HCT116 (cell line): ENCODE measurements around the gene CFAP58. TPM values are rescaled to one million over a fixed set of nuclear protein-coding genes. Genes with fewer than 3 reads are reported as not detected.

Source experiments
- ATAC-seq: fragments of 200-7000 bp; cut with Tn5 transposase; 2 replicates; pipeline ENCODE4 v1.9.1; 2020; ENCODE audit warnings: mild to moderate bottlenecking, moderate library complexity
- BruUV-seq: library from RNA; stranded (reverse); fragments of 400-500 nt; replicated peaks from 2 replicates; lab custom pipeline; 2021; lab: Mats Ljungman, UMichigan
- CTCF ChIA-PET: fragments of 300-600 bp; sonication (Branson Sonifier 250); formaldehyde crosslinking; loops from one replicate; lab custom pipeline; 2021; ENCODE audit warnings: antibody characterized with exemption; lab: Charles Lee
- POLR2A ChIA-PET: fragments of 300-600, 350-600 bp; sonication (Branson Sonifier 250); formaldehyde crosslinking; loops from one replicate; lab custom pipeline; 2021; ENCODE audit warnings: antibody characterized with exemption; lab: Charles Lee
- RAD21 ChIA-PET, 2 experiments: fragments of 300-600 bp; sonication (Branson Sonifier 250); formaldehyde crosslinking; loops; one replicate each; lab custom pipeline; 2023; ENCODE audit warnings: low total read pairs in 2 of 2; ENCODE audit not compliant: uncharacterized antibody in 2 of 2, unreplicated experiment in 2 of 2, low non-redundant PET in 1 of 2; lab: Charles Lee
- DNase-seq: peaks from one replicate; pipeline ENCODE4 v3.0.0-alpha.2; 2010; ENCODE audit warnings: low read depth, low spot score
- H2AFZ ChIP-seq: fragments of 200-600 bp; shearing (Covaris generic), sonication (generic); 2 replicates; pipeline ENCODE4 v1.6.1; 2017; ENCODE audit warnings: low read depth, mixed run types, mixed read lengths, antibody characterized with exemption, low read length; ENCODE audit not compliant: poor library complexity, severe bottlenecking
- H3K27ac ChIP-seq: 2 replicates; pipeline ENCODE4 v1.5.1; 2012; ENCODE audit warnings: low read depth, low read length
- H3K27me3 ChIP-seq: fragments of 200-600 bp; sonication (generic); 2 replicates; pipeline ENCODE4 v1.6.1; 2016; ENCODE audit warnings: mixed run types, low read length, mixed read lengths; ENCODE audit not compliant: insufficient read depth
- H3K36me3 ChIP-seq, 2 experiments: fragments of 200-500 bp in 1 of 2; fragments of 200-600 bp in 1 of 2; sonication (Bioruptor generic) in 1 of 2; sonication (generic) in 1 of 2; 2 replicates each; pipeline versions ENCODE4 v1.5.1 to v1.6.1; 2014 to 2016; ENCODE audit warnings: low read length in 2 of 2, inconsistent platforms in 1 of 2, mixed read lengths in 1 of 2, mixed run types in 1 of 2; ENCODE audit not compliant: insufficient read depth in 2 of 2, control insufficient read depth in 1 of 2
- H3K4me1 ChIP-seq, 2 experiments: fragments of 200-600 bp in 1 of 2; sonication (generic) in 1 of 2; 2 replicates each; pipeline versions ENCODE4 v1.5.1 to v1.6.1; 2012 to 2017; ENCODE audit warnings: low read length in 2 of 2, inconsistent platforms in 1 of 2, mild to moderate bottlenecking in 1 of 2, mixed read lengths in 1 of 2, mixed run types in 1 of 2, moderate library complexity in 1 of 2; ENCODE audit not compliant: insufficient read depth in 2 of 2, control insufficient read depth in 1 of 2
- H3K4me2 ChIP-seq: fragments of 200-600 bp; sonication (generic); 2 replicates; pipeline ENCODE4 v1.6.1; 2017; ENCODE audit warnings: mixed run types, low read length, mixed read lengths
- H3K4me3 ChIP-seq, 2 experiments: fragments of 200-600 bp in 1 of 2; sonication (generic) in 1 of 2; replicated peaks in 1 of 2; 2 replicates each; pipeline ENCODE4 v1.5.1; 2011 to 2016; ENCODE audit warnings: low read length in 2 of 2, control low read depth in 1 of 2, low read depth in 1 of 2, mild to moderate bottlenecking in 1 of 2, mixed read lengths in 1 of 2, mixed run types in 1 of 2
- H3K79me2 ChIP-seq: fragments of 200-600 bp; sonication (generic); 2 replicates; pipeline ENCODE4 v1.6.1; 2017; ENCODE audit warnings: mild to moderate bottlenecking, mixed run types, low read length, moderate library complexity, mixed read lengths; ENCODE audit not compliant: insufficient read depth
- H3K9ac ChIP-seq: fragments of 200-600 bp; sonication (generic); 2 replicates; pipeline ENCODE4 v1.6.1; 2016; ENCODE audit warnings: low read length, mixed read lengths
- H3K9me2 ChIP-seq: fragments of 200-600 bp; sonication (generic), shearing (Covaris generic); 2 replicates; pipeline ENCODE4 v1.6.1; 2017; ENCODE audit warnings: mixed run types, mild to moderate bottlenecking, moderate library complexity; ENCODE audit not compliant: insufficient read depth
- H3K9me3 ChIP-seq, 2 experiments: fragments of 200-500 bp in 1 of 2; fragments of 200-600 bp in 1 of 2; sonication (Bioruptor generic) in 1 of 2; sonication (generic) in 1 of 2; 2 replicates each; pipeline ENCODE4 v1.6.1; 2014 to 2017; ENCODE audit warnings: low read length in 2 of 2, mixed read lengths in 2 of 2, inconsistent platforms in 1 of 2, low read depth in 1 of 2, mild to moderate bottlenecking in 1 of 2, mixed run types in 1 of 2, moderate library complexity in 1 of 2; ENCODE audit not compliant: control insufficient read depth in 1 of 2, insufficient read depth in 1 of 2
- H4K20me1 ChIP-seq: fragments of 200-600 bp; sonication (generic), shearing (Covaris generic); 2 replicates; pipeline ENCODE4 v1.6.1; 2017; ENCODE audit warnings: mixed run types, mild to moderate bottlenecking, moderate library complexity; ENCODE audit not compliant: insufficient read depth
- CBX3 ChIP-seq: IDR thresholded peaks from 2 replicates; pipeline ENCODE4 v1.6.1; 2012; ENCODE audit warnings: low read depth
- CEBPB ChIP-seq: IDR thresholded peaks from 2 replicates; pipeline ENCODE4 v1.6.1; 2012; ENCODE audit warnings: low read depth
- CTCF ChIP-seq, 3 experiments: fragments of 200-600 bp in 1 of 3; sonication (generic) in 1 of 3; IDR thresholded peaks in 2 of 3; conservative IDR thresholded peaks in 1 of 3; 2 replicates each; pipeline ENCODE4 v1.5.1; 2012 to 2017; ENCODE audit warnings: low read depth in 2 of 3, low read length in 2 of 3, antibody characterized with exemption in 1 of 3, borderline replicate concordance in 1 of 3, control low read depth in 1 of 3, mild to moderate bottlenecking in 1 of 3, mixed read lengths in 1 of 3, mixed run types in 1 of 3, moderate library complexity in 1 of 3; ENCODE audit not compliant: insufficient read depth in 1 of 3
- ELF1 ChIP-seq: IDR thresholded peaks from 2 replicates; pipeline ENCODE4 v1.6.1; 2012; ENCODE audit warnings: low read depth, borderline replicate concordance
- JUND ChIP-seq: IDR thresholded peaks from 2 replicates; pipeline ENCODE4 v1.6.1; 2012
- POLR2AphosphoS5 ChIP-seq: IDR thresholded peaks from 2 replicates; pipeline ENCODE4 v1.6.1; 2011; ENCODE audit warnings: mild to moderate bottlenecking, low read depth, low read length, moderate library complexity
- RAD21 ChIP-seq: IDR thresholded peaks from 2 replicates; pipeline ENCODE4 v1.6.1; 2012; ENCODE audit warnings: low read depth, mild to moderate bottlenecking
- SIN3A ChIP-seq: IDR thresholded peaks from 2 replicates; pipeline ENCODE4 v1.6.1; 2012; ENCODE audit warnings: low read depth
- SP1 ChIP-seq: IDR thresholded peaks from 2 replicates; pipeline ENCODE4 v1.6.1; 2012; ENCODE audit warnings: low read depth
- SRF ChIP-seq: IDR thresholded peaks from 2 replicates; pipeline ENCODE4 v1.6.1; 2012; ENCODE audit warnings: low read depth
- TCF7L2 ChIP-seq: IDR thresholded peaks from 2 replicates; pipeline ENCODE4 v1.7.0; 2011; ENCODE audit warnings: borderline replicate concordance, inconsistent platforms; ENCODE audit not compliant: insufficient read depth, insufficient read length; ENCODE audit errors: extremely low read depth
- YY1 ChIP-seq: IDR thresholded peaks from 2 replicates; pipeline ENCODE4 v1.6.1; 2011; ENCODE audit warnings: low read length, low read depth, moderate library complexity, mild to moderate bottlenecking; ENCODE audit not compliant: insufficient replicate concordance; ENCODE audit errors: extremely low read depth
- ZFX ChIP-seq: fragments of 450-650 bp; IDR thresholded peaks from 2 replicates; pipeline ENCODE4 v1.6.1; 2017
- ZNF274 ChIP-seq: fragments of 200-500 bp; sonication (Bioruptor generic); IDR thresholded peaks from 2 replicates; pipeline ENCODE4 v1.6.1; 2014; ENCODE audit warnings: mild to moderate bottlenecking, low read depth, low read length, inconsistent platforms
- intact Hi-C: fragments of 100-400 bp; cut with micrococcal nuclease; formaldehyde crosslinking; loops from 2 replicates; pipeline ENCODE4 v1.10.0; 2022
- total RNA-seq: library from RNA; stranded (reverse); gene quantifications from one replicate; pipeline ENCODE4 v1.2.1, GENCODE V29; 2021; ENCODE audit not compliant: unreplicated experiment
- TF ChIP-seq, protein P1 (sequence below): IDR thresholded peaks from 2 replicates; pipeline ENCODE4 v1.6.1; 2012
- TF ChIP-seq, protein P2 (sequence below): IDR thresholded peaks from 2 replicates; pipeline ENCODE4 v1.6.1; 2012

Gene CFAP58
- total RNA-seq, 1 experiment from 2014 or later: 0.91 TPM

DNA sequence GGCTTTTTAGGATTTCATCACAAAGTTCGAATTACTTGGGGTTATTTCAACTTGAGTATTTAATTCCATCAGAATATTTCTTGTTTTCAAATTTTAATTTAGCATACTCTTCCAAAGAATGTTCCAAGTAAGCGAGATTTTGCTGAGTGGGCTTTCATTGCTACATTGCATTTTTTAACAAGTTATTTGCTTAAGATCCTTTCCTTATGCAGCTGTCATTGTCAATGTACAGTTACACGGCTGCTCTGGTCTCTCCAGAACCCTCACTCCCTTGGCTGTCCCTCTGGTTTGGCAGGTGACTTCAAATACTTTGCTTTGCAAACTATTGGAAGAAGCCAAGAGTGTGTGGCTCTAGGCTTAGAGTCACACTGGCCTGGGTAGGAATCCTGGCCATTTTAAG is 80.0 kb downstream of the CFAP58 start:
- peaks cover 40% of the 10 kb centered on the region for H3K27me3 ChIP-seq
- no peak overlapping the region for H3K9ac ChIP-seq
- H3K4me3 ChIP-seq: no peak overlapping the region
- DNase-seq: no peak
- no peak overlapping the region for H2AFZ ChIP-seq
- H3K79me2 ChIP-seq: no peaks in the 10 kb centered on the region
- ChIA-PET RAD21 (no interaction called here), CTCF (no interaction called here), POLR2A (no interaction called here)
- no peaks in the 10 kb centered on the region for H4K20me1 ChIP-seq
- no peaks in the 10 kb centered on the region for H3K9me3 ChIP-seq
- H3K27ac ChIP-seq: no peak overlapping the region
- no peak for ATAC-seq
- no peaks in the 10 kb centered on the region for H3K9me2 ChIP-seq
- H3K36me3 ChIP-seq: no peaks in the 10 kb centered on the region
- H3K4me2 ChIP-seq: no peak overlapping the region
- BruUV-seq: no TSS peak
- H3K4me1 ChIP-seq: no peaks in the 10 kb centered on the region
- TF ChIP-seq ZFX (no peak), TCF7L2 (no peak), SRF (no peak), YY1 (no peak), ELF1 (no peak), RAD21 (no peak), CBX3 (no peak), CEBPB (no peak), JUND (no peak), POLR2AphosphoS5 (no peak), SIN3A (no peak), ZNF274 (no peak), CTCF (IDR thresholded peaks at IDR 0.05 in 2 of 3, conservative IDR thresholded peaks at IDR 0.05 in 1 of 3; ENCODE audit: borderline replicate concordance in 1 of 3, insufficient read depth in 1 of 3, low read depth in 2 of 3, low read length in 2 of 3) (no peak), SP1 (no peak)
- TF ChIP-seq, protein P1, sequence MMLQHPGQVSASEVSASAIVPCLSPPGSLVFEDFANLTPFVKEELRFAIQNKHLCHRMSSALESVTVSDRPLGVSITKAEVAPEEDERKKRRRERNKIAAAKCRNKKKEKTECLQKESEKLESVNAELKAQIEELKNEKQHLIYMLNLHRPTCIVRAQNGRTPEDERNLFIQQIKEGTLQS: no peak
- TF ChIP-seq, protein P2, sequence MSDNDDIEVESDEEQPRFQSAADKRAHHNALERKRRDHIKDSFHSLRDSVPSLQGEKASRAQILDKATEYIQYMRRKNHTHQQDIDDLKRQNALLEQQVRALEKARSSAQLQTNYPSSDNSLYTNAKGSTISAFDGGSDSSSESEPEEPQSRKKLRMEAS: no peak
- TF ChIP-seq, all 23 proteins: peak for 0
- intact Hi-C loops: no loop called here
